NCI-H1417 (cell line): ENCODE measurements around the gene NUP93.
A peak's percentile ranks its signal among the peaks of the same experiment; 100 is the strongest.

Source experiments
- DNase-seq, 3 experiments: peaks; one replicate each; lab custom pipeline; 2025; lab: John Stamatoyannopoulos, UW

NUP93 gene

GRCh38 chr16:56894331-56894917 is 164.5 kb downstream of the NUP93 start:
- DNase-seq = no peak

- DNase-seq = no peak
These were observed 165.9 kb downstream of the NUP93 start for GRCh38 chr16:56895813-56896212.

- no peak for DNase-seq
These were observed 166.3 kb downstream of the NUP93 start for GRCh38 chr16:56896244-56896643.

- DNase-seq = peak in 1 of 3 experiments; percentile 10
These were observed 167.3 kb downstream of the NUP93 start for GRCh38 chr16:56897026-56897799.

- DNase-seq = no peak
These were observed 168.9 kb downstream of the NUP93 start for GRCh38 chr16:56898847-56899246.
